ENCODE measurements around the gene CIB2.
A peak's percentile ranks its signal among the peaks of the same experiment; 100 is the strongest.

The CIB2 gene

DNA sequence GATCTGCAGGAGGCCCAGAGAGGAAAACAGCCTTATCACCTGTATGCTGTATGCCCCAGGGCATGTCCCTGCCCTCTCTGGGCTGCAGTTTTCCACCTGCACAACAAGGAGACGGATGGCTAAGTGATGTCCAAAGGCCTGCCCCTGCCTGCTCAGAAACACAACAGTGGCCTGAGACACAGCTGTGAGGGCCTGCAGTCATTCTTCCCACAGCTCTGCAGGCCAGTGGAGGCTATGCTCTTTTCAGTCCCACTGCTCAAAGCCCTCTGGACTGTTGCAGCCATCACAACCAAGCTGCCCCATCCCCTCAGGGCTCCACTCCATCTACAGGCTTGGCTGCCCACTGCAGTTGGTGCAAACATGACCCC is 48.5 kb downstream of the CIB2 start:
- DNase-seq, result no peak

DNA sequence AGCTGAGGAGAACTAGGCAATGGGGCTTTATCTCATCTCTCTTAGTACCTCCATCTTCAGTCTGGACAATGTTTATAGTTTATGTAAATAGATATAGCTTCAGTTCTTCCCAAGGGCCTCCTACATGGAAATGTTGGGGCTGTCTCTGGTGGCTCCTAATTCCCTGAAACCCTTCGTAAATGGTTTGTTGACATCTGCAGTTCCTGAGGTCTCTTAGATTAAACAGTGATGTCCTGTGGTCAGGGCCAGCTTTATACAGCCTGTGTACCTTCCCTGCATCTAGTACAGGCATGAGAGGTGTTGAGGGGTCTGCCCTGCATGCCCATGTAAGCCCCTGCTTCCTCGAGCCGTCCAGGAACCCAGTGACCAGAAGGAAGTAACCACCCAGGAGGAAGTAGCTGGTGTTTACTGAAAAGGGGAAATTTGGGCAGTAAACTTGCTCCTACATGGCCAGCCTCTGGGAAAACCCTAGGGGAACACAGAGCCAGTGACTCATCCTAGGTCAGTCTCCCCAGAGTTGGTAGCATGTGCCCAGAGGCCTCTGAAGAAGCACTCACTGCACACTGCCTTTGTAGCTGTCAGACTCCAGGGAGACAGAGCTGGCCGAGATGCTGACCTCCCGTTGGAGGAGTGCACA is 49.0 kb downstream of the CIB2 start:
- DNase-seq, result no peak

DNA sequence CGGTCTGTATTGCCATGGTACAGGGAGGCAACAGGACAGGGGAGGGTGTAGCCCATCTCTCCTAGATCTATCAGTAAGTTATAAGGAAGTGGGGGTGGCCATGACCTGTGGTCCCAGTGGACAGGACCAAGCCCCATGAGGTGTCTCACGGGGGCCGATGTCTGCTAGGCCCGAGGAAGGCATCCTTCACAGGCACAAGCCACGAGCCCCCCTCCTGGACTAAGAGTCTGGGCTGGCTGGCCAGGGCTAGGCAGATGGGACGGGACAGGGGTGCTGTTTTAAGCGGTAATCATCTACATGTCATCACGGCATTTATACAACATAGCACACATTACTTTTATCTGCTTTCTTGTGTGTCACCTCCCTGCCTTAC is 51.2 kb downstream of the CIB2 start:
- no peak for DNase-seq

DNA sequence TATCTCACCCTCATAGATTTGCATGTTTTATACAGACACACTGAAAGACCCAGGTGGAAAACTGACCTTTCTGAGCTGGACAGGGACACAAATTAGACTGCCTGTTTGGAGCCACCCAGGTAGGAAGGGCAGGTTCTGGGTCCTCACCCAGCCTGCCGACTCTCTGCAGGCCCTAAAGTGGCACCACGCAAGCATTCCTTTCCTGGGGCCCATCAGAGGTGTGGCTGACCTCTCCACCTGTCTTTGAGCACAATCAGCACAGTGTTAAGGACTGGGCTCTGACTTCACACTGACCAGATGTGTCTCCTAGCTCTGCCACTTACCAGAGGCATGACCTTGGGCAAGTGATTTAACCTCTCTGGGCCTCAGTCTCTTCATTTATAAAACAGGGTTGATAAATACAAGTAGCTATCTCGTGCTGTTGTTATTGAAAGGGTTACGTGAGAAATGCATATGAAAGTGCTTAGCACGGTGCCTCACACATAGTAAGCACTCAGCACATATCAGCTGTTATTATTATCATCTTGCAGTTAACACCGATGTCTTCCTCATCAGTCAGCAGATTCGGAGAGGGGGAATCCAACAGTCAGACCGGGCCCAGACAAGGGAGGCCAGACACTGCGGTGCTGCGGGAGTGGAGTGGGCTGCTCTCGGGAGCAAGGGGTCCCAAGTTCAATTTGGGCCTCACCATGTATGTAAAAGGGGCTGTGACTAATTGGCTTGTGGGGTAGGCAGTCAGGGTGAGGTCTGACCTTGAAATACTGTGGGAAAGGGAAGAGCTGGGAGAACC is 51.8 kb downstream of the CIB2 start:
- no peak for DNase-seq

DNA sequence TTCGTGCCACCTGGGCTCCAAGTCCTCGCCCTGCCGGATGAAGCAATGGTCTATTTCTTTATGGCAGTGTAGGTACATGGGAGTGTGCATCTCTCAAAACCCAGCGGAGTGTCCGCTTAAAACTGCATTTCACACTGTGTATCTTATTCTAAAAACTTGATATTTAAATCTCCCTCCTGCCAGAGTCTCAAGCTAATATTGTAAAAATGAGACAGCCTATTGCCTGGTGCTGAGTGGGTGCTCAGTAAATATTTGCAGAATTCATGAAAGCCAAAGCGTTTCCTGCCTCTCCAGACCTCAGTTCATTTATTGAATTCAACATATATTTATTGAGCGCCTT is 53.4 kb downstream of the CIB2 start:
- no peak for DNase-seq

DNA sequence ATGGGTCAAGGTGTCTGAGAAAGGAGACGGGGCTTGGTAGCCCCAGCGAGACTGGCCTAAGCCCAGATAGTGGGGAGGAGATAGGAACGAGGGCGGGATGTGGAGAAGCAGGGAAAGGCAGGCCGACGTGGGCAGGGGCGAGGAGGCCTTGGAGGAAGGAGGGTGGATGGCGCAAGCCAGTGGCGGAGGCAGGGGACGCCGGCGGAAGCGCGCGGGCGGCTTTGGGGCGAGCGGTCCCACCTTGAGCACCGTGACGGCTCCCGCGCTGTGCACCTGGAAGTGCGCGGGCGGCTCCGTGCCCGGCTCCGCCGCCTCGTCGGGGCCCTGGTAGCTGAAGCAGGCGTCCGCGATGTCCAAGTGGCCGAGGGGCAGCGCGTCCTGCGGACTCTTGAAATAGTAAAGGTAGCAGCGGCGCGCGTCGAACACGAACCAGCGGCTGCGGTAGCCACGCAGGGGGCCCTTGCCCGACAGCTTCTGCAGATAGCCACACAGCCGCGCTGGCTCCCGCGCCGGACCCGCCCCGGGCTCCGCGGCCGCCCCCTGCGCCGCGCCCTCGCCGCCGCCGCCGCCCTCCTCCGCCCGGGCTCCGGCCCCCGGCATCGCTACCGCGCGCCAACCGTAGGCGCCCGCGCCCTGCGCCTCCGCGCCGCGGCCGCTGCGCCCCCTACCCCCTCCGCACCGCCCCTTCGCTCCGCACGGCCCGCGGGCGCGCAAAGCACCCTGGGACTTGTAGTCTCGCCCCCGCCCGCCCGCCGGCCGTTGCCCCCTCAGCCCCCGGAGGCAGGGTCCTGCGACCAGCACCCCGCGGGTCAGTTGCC is 54.0 kb downstream of the CIB2 start, which contains the start of gene TBC1D2B:
TBC1D2B (minus strand) TSS at position 659 of the 818 bp plus-strand sequence; CDS start at position 600, 59 bp downstream.
- peak; percentile 80 for DNase-seq

DNA sequence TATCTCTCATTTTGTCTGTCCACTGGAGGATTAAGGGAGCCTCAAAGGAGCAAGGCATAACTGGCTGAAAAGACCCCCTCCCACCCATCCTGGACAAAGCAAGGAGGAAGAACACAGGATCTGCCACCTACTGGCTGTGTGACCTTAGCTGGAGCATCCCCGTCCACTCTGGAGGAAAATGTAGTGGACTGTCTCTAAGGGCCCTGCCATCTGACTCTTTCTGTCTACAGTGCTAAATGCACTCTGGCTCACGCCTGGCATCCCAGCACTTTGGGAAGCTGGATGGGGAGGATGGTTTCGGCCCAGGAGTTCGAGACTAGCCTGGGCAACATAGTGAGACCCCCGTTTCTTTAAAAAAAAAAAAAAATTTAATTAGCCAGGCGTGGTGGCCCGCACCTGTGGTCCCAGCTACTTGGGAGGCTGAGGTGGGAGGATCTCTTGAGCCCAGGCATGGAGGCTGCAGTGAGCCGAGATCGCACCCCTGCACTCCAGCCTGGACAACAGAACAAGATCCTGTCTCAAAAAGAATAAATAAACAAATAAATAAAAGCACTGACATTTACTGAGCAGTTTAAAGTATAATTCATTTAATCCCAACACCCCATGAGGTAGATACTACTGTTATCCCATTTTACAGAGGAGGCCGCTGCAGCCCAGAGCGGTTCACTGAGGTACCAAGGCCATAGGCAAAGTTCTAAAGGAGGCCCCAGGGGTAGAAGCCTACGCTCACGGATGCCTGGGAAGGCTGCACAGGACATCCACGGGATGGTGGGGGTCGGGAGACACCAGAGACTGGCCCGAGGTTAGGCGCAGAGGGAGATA is 54.8 kb downstream of the CIB2 start:
- DNase-seq, result no peak

DNA sequence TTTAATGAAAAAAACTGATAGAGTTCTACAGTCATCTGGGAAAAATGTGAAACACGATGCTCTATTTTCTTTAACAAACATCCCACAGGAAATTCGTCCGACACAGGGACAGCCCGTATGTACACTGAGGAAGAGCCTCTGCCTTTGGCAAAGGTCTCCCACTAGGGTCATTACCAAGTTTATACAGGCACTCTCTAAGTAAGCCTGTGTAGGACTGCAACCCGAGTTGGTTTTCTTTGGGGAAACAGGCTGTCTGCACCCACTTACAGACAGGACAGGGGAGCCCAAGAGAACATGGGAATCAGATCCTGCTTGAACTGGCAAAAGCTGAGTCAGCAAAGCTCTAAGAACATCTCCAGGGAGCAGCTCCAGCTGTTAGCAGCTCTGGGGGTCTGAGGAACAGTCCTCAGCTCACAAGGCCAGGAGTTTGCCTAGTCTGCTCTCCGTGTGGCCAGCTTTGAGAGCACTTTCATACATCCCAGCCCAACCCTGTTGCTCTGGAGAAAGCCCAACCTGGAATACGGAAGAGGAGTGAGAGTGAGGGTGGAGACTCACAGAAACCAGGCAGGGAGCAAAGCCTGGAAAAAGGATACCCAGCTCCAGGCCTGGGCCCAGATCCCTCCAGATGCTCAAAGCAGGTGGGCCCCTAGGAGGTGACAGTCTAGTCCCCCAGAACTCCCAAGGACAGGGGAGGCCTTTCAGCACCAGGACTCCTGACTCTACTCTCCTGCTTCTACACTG is 55.6 kb downstream of the CIB2 start:
- DNase-seq, result no peak

DNA sequence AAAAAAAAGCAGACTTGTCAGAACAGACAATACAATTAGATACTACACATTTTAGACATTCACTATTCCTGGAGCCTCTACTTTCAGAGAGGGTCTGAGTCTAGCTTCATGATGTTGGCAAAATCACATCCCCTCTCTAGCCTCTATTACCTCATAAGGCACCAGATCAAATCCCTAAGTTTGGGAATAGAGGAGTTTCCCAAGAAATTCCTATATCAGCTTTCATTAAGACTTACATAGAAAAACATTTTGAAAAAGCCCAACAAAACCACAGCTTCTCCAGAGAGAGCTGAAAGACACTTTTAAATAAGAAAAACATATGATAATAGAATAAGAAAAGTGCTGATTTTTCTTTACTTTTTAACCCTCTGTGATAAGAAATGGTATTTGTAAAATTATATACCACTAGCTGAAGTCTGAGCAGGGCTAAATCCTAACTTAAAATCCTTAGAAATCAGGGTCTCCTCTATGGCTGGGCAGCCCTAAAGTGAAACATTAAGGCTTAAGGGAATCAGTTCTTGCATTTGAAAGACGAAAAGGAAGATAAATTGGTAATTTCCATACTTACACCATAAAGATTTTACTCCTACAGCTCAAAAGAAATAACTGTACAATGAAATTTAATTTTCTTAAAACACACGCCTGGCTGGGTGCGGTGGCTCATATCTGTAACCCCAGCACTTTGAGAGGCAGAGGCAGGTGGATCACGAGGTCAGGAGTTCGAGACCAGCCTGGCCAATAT is 58.0 kb downstream of the CIB2 start:
- no peak for DNase-seq

DNA sequence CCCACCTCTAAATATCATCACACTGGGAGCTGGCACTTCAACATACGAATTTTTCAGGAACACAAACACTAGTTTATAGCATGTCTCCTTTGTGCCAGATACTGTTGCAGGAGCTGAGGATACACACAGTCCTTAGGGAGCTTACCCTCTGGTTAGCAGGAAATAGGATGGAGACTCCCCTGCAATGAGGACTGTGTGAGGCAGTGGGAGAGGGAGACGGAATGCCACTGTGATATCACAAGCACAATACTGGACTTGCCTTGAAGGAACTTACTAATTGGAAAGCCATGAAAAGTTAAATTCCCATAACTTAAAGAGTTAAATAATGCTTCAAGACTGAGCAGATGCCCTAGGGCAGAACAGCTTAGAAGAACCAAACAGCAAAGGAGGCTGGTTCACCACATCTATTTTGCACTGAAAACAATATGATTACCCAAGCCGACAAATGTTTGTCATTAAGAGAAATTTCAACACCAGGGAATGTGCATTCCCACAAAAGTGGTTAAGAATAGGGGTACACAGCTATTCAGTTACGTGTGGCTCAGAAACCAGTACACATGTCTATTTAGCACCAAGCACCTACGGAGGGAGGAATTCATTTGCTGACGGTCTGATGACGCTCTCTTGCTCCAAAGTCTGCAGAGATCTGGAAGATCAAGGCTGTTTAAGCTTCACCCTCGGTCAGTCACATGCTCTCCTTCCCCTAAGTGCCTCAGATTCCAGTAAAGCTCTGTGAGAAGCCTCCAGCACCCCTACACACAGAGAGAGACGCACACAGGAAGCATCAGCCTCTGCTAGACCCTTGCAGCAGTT is 59.0 kb downstream of the CIB2 start:
- DNase-seq, result peak; percentile 35

DNA sequence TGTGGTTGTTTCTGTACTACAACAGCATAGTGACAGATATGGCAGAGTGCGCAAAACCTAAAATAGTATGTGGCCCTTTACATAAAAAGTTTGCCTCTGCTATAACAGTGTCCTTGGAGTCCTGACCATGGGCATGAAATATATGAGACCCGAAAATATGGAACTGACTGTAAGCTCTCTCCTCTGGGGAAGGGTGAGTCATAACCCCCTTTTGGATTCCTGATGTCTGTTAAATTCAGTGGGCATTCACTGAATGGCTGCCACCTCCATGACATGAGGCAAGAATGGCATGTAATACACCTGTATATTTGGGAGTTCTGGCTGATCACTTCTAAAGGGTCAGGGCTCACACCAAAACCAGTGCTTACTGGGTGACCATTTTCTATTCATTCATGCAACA is 59.9 kb downstream of the CIB2 start:
- DNase-seq, result no peak

DNA sequence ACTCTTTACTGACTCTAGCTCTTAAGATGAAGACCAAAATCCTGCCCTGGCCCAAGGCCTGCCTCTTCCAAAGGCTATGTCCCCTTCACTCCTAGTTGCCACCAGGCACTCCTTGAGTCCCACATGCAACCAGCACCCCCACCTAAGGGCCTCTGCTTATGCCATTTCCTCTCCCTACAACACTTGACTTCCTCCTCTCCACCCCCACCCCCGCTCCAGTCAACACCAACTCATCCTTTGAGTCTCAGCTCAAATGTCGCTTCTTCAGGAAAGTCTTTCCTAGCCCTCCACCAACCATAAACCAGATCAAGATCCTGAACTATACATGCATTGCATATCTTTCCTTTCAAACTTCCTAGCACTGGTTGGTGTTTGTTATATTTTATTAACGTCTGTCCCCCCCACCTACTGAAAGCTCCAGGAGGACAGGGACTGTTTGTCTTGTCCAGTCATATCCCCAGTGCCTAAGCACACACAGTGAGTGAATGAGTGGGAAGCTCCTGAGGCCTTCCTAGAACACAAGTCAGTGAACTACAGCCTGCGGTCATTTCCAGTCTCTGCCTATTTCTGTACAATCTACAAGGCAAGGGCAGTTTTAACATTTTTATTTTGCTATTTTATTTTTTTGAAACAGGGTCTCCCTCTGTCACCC is 61.1 kb downstream of the CIB2 start:
- peak; percentile 71 for DNase-seq

DNA sequence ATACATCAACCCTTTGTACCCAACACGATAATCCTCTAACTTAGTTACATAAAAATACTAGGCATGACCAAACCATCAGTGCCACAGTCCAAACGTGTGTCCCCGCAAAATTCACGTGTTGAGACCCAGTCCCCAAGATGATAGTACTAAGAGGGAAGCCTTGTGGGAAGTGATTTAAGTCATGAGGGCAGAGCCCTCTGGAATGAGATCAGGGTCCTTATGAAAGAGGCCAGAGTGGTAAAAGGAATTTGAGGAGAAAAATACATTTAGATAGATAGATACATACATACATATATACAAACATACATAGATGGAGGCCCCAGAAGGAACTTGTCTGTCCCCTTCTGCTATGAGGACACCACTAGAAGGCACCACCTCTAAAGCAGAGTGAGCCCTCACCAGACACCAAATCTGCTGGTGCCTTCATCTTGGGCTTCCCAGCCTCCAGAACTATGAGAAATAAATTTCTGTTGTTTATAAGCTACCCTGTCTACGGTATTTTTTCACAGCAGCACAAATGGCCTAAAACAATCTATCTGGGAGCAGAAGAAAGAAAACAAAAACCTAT is 61.7 kb downstream of the CIB2 start:
- no peak for DNase-seq

DNA sequence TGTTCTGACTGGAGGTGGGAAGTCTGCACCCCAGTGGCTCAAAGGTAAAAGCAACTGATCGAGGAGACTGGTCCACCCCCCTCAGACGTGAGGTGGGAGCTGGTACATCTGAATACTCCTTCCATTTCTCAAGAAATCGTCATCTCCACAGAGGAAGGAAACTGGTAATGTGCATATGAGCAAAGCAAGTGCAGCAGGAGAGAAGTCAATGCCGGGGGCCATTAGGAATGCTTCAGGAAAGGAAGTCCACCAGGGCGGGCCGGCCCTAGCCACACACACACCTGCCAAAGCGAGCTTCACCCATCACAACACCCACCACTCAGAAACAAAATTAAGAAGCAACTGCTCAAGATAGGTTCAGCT is 62.2 kb downstream of the CIB2 start:
- no peak for DNase-seq

DNA sequence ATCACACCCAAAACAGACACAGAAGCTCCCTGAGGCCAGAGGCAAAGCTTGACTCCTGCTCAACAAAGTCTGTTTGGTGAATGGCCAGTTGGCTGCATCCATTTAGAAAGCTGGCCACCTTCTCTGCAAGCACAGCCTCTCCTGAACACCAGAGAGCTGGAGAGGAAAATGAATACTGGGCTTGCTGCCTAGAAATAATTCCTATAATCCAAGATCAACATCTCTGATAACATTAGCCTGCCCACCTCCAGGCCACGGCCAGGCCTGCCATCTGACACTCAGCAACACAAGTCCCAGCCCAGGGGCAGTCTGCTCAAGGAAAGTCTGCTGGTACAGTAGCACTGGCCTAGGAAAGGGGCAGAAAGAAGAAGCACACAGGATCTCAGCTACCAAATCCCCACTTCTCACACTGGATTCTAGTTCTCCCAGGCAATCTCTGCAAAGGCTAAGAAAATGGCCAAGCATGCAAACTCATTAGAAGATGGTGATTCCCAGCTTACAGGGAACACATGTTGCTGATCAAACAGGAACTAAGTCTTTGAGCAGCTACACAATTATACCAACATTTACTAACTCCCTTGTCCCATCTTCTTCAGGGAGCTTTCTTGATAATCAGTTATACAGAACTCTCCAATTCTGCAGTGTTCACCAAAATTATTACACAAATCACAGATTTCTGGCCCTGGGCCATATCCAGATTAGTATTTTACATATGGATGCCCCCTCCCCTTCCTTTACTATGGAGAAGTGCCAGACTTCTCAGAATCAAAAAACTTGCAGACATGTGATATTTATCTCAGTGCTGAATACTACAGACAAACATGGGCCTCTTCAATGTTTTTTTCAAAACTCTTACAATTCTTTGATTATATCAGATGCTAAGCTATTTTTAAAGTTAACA is 63.7 kb downstream of the CIB2 start:
- no peak for DNase-seq

DNA sequence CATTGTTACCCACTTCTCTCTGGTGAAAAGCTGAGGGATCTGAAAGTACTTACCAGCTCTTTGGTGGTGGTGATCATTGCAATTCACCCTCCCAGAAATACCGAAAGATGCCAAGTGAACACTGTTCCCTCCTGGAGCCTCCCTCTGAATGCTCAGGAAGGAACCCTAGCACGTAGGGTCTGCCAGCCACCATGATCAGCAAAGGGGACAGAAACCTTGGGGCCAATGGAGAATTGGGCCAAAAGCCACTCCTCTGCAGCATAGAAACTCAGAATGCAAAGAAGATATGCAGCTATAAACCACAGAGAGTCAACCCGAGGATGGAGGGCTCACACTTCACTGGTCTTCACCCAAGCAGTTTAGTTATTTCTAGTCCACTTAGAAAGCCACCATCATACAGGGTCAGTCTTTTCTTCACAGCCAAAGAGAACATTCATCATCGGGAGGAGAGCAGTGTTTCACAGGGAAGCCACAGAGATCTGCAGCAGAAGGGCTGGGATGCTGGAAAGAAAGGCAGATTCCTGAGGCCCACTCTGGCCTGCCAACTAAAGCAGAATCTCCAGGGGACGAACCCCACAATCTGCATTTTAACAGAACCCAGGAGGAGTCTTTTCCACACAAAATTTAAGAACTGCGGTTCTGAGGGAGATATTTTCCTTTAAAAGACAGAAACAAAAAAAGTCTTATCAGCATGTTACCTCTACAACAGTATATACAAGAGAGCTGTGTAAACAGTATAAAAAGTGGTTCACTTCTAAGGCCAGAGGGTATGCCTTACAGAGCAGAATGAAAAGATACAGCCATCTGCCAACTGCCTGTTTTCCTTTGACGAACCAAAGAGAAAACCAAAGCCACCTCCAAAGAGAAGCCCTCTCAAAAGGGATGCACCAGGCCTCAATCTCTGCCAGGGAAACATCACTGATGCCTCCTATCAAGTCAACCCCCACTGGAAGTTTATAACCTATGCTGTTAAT is 65.0 kb downstream of the CIB2 start:
- peak; percentile 48 for DNase-seq

DNA sequence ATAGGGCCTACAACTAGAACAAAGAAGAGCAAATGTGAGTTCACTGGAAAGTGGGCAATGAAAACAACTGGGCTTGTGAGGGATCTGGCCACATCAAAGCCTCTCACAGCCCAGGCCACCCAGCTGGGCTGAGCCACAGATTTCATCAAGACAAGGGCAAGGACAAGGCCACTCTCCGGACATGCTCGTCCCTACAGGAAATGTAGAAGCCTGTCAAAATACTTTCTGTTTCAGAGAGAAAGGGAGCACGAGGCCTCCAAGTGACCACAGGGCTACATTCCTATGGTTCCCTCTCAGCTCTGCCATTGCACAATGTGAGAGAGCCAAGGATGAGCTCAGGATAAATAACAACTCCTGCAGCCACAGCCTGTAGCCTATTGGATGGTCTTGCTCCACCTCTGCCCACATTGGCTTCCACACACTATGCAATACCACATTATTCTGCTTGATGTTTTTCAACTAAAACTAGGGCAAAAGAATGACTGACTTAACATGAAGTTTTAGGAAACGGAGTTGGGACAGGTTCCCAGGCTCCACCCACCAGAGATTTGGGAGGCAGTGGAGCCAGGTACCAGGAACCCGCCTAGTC is 65.9 kb downstream of the CIB2 start:
- DNase-seq, result no peak

Data from activated CD4-positive, alpha-beta T cell treated with anti-CD3 and anti-CD28 coated beads, Interleukin-2, Interleukin-6, amounts not matched to agents 100 ng/mL and 50 ng/mL, durations not matched to agents 16 hours and 8 hours (primary cell).